ENCODE data around the gene GTF2H2C_2.
"Not testable (repeated sequence)": the region's sequence is repeated elsewhere in the genome, so short reads cannot be mapped to it uniquely, and the experiment has no call there.

GTF2H2C_2 gene

DNA sequence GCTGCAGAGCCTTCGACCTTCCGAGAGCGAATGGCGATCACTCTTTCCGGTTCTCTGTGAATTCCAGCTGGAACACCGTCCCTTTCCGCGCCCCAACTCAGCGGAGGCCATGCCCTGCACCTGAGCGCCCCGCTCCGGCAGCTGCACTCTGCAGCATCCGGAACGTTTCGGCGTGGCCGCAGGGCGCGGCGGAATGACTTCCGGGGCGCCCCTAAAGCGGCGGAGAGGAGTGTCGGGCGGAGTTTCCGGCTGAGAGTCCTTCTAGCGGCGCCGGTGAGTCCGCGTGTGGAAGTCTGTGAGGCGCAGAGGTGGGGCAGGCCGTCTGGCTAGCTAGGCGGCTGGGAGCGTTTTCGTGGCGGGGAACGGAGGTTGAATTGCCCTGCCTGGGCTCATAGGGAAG, at the start of gene GTF2H2C_2:
GTF2H2C_2 (plus strand) TSS at position 252 of the 400 bp plus-strand sequence.
- not testable (repeated sequence) for DNase-seq

DNA sequence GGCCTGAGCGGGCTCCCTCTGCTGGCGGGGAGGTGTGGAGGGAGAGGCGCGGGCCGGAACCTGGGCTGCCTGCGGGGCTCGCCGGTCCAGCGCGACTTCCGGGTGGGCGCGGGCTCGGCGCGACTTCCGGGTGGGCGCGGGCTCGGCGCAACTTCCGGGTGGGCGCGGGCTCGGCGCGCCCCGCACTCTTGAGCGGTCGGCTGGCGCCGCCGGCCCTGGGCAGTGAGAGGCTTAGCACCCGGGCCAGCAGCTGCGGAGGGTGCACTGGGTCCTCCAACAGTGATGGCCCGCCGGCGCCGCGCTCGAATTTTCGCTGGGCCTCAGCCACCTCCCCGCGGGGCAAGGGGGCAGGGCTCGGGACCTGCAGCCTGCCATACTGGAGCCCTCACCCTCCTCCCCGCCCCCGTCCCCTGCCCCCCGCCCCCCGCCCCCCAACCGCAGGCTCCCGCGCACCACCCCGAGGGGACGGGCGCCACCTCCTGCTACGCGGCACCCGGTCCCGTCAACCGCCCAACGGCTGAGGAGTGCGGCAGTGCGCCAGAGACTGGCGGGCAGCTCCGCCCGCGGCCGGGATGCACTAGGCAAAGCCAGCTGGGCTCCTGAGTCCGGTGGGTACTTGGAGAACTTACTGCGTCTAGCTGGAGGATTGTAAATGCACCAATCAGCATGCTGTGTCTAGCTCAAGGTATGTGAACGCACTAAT, 14.0 kb upstream of the GTF2H2C_2 start:
- peak; percentile 47 to 70 for DNase-seq

DNA sequence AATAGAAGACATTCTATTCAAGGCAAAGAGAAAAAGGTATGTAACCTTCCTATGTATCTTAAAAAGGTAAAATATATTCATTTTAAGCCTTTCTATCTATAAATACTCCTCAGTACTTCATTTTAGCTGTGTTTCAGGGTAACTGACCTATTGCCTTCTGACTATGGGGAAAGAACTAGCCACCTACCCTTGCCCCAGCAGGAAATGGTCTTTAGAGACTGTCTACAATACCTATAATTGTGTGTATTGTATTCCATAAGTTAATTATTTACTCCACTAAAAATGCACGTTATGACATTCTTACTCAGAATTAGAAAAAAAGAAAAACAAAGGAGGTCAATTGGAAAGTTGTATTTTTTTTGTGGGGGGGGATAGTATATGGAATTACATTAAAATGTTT, 6.2 kb downstream of the GTF2H2C_2 start:
- not testable (repeated sequence) for DNase-seq

DNA sequence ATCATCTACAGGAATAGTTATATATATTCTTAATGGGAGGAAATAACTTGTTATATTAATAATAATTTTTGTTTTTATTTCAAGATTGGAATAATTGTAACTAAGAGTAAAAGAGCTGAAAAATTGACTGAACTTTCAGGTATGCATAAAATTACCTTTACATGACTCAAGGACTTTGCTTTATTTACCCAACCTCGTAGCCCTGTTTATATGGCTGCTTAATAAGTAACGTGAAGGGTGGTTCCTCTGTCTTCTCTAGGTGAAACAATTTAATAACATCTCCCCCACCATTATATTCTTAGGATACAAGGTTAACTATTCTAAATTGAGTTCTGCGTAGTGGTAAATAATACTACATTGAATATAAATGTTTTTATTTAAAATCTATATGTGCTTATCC, 8.0 kb downstream of the GTF2H2C_2 start:
- not testable (repeated sequence) for DNase-seq

DNA sequence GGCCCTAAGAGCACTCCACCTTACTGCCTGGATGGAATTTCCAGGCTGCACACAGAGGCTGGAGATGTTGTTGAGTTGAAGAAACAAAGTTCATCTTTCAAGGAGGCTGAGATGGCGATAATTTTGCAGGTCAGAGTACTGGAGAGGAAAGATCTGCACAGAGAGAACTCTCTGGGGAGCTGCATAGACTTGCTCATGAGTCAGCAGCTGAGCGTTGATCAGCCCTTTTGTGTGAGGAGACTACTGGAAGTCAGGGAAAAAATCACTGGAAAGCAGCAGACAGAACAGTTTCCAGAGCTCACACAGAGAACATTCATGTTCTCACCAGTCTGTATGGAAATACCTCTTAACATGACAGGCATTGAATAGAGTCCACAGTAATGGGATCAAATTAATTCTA, 23.4 kb downstream of the GTF2H2C_2 start:
- DNase-seq = not testable (repeated sequence)

DNA sequence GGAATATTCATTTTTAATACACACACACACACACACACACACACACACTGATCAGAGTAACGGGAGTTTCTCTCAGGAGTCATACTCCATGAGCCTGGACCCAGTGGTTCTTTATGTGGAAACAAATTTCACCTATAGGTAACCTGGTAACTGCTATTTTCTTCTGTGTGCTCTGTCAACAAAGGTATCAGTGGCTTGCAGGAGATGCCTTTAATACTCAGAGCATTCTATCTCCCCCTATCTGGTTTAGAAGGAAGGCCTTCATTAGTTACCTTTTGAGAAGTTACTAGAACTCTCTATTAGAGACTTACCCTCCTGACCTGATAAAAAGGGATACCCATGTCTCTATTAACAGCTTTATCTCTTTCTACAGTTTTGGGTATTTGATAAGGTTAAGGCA, 34.4 kb downstream of the GTF2H2C_2 start:
- DNase-seq = not testable (repeated sequence)

DNA sequence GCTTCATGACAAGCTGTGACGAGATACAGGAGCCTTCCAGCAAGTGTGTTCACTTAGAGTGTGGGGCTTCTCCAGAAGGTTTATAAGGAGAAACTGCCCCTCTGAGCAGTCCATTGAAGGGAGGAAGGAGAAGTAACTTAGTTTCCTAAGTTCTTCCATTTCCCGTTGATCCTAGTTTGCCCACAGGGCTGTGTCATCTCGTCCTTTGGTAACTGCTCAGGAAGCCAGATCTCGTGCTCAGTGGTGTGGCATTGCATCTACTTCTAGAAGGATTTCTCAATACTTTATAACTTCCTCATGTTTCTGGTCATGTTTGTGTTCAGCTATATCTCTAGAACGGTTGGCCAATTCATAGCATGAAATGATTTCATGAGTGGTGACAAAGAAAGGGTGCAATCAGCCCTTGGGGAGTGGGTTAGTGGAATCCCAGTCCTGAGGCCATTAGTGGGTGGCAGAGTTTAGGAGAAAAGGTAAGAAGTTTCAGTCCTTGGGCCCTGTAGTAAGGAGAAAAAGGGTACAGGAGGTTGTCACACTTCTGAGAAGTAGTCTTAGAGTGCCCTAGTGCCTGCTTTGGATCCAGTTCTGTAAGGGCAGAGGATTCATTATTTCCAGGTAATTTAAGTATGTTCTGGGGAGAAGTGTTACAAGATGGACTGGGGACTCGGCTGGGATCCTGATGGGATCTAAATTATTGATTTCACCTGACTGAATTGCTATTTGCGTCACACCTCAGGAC, 36.2 kb downstream of the GTF2H2C_2 start:
- DNase-seq = not testable (repeated sequence)

DNA sequence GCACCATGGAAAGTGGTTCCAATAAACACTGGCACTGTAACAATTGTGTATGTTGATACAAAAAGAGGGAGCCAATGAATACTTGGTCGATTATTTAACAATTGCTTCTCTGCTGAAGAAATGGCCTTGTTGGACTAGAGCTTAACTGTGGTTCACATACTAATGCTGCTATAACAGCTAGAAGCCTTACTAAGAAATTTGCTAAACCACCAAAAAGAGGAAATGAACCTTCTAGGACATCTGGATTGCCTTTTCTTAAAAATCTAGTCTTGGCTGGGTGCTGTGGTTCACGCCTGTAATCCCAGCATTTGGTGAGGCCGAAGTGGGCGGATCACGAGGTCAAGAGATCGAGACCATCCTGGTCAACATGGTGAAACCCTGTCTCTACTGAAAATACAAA, 41.9 kb downstream of the GTF2H2C_2 start:
- DNase-seq = not testable (repeated sequence)

DNA sequence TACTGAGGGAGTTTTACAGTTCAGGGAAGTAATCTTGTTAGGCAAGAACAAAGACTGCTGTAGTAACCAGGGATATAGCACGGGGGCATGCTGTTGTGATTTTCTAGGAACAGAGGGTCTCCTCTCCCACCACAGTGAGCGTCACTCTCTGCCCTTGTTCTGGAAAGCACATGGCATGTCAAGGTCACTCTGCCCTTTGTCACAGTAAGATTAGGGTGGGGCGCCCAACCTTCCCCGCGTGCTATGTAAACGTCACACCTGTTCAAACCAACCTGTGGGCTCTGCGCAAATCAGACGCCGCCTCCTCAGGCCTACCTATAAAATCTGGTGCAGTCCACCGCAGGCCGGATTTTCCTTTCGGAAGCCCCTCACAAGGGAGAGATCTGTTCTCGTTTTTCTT, 44.0 kb downstream of the GTF2H2C_2 start:
- DNase-seq = not testable (repeated sequence)

DNA sequence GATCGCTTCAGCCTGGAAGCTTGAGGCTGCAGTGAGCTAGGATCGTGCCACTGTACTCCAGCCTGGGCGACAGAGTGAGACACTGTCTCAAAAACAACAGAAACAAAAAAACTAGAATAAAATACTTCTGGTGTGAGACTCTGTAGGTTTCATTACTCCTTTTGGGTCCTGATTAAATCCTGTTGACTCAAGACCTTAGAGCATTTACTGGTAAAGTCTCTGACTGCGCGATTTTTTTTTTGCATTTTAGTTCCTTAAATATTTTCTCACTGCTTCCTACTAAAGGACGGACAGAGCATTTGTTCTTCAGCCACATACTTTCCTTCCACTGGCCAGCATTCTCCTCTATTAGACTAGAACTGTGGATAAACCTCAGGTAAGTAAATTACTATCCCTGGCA, 46.8 kb downstream of the GTF2H2C_2 start:
- not testable (repeated sequence) for DNase-seq

DNA sequence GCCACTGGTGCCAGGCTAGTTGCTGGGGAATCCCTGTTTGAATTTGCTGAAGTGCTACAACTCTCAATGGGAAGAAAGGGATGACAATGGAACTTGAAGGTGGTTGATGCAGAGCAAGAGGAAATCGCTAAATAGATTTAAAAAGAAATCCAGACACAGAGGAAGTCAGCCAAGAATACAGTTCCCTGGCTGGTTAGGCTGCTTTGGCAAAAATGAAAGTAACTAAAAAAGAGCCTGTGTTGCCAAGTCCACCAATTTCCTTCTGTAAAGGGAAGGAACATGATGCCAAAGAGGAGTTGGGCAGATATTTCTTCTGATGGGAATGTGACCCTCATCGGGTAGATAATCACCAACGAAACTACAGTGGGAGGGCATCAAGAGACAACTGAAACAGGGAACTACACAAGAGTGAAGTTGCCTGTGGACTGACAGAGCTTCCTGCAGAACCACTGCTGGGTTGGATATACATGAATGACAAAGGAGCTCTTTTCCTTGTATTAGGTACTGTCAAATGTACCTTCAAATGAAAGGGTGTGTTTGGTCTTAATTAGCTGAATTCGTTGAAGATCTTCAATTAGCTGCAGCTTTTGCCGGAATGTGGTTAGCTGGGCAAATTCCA, 49.0 kb downstream of the GTF2H2C_2 start:
- DNase-seq = not testable (repeated sequence)

DNA sequence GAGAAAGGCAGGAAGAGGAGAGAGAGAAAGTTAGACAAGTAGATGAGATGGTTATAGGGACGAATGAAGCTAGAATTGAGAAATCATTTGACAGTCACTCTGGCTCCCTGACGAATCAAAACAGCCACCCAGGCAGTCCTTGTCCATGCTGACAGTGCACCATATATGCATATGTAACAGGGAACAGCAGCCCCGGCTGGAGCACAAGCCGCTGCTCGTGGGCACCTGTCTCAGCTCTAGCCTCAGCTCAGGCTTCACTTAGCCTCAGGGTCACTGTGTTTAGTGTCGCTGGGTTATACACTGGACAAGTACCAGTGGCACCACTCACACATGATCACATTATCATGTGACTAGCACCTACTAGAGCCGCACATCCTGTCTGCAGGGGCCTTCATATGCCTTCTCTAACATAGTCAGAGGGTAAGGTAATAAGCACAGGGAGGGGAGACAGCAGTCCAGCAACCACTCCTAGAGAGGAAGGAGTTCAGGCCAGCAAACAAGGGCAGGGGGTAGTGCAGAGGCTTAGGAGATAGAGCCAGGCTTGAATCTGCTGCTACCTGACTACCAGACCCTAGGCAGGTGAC, 54.9 kb downstream of the GTF2H2C_2 start:
- not testable (repeated sequence) for DNase-seq

Data from stimulated activated CD4-positive, alpha-beta T cell treated with anti-CD3 and anti-CD28 coated beads, Interleukin-2, amount 100 ng/mL, for 24 hours (primary cell).